Measurements from ENCODE around the gene HRNR. TPM values are rescaled to one million over a fixed set of nuclear protein-coding genes. Genes with fewer than 3 reads are reported as not detected.

HRNR gene
- polyA plus RNA-seq, 1 donor, result 1.0 TPM

DNA sequence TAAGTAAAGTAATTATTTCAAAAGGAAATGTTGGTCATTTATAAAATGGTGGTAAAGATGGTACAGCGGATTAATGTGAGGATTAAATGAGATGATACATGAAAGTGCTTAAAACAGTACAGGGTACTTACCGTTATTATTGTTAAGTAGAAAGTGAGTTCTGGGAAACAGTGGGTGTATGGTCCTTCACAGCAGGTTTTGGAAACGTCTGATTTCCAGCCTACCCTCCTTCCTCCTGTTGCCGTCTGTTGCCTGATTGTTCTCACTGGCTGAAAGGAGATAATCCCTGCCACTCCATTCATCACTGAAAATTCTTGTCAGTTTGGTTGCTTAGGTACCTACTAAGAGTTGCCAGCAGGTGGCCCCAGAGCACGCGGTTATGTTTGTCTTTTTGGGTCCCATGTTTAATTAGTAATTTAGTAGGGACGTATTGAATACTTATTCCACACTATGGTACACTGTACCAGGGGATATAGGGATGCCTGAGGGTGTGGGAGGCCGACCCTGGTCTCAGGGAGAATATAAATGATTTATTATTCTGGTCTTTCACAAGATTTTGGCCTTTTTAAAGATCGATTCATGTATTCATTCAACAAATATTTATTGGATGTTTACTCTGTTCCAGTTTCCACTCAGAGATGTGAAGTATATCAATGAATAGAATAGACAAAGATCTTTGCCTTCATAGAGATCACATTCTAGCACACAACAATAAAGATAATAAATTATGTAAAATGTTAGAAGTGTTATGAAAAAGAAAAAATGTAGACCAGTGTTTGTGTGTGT is 34.1 kb downstream of the HRNR start:
- DNase-seq, result peak; percentile 59

DNA sequence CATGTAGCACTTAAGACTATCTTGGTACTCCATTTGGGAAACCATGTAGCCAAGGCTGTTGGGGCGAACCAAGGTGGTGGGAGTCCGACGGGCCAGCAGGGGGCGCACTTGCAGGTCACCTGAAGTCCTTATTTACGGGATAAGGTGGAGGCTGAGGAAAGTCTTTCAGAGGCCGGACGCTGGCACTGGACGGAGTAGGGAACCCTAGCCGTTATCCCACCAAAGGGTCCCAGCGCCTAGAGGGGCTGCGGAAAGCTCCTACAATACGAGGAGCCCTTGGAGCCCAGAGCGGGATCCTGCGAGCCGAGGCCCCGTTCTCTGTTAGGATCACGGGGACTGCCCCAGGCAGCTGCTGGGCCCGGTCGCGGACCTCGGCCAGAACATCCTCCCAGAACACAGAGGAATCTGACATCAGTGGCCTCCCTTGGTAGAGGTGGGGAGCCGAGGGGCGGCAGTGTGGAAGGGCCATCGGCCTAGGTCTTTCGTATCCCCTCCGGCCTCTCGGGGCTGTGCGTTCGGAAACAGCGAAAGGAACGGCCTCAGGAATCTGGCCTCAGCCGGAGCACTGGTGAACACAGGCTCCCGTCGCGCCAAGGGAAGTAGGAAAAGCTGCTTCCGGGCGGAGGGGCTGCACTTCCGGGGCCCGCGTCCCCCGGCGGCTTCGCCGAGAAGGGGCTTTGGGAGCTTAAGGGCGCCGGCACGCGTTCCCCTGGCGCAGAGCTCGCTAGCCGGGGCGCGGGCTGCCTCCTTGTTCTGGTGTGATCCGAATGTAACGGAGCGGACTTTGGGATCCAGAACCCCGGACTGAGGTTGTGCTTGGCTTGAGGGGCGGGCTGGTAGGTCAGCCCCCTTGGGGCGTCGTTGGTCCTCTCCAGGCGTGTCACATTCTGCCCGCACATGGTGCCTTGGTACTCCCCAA is 35.1 kb downstream of the HRNR start:
- DNase-seq, result peak; percentile 37

DNA sequence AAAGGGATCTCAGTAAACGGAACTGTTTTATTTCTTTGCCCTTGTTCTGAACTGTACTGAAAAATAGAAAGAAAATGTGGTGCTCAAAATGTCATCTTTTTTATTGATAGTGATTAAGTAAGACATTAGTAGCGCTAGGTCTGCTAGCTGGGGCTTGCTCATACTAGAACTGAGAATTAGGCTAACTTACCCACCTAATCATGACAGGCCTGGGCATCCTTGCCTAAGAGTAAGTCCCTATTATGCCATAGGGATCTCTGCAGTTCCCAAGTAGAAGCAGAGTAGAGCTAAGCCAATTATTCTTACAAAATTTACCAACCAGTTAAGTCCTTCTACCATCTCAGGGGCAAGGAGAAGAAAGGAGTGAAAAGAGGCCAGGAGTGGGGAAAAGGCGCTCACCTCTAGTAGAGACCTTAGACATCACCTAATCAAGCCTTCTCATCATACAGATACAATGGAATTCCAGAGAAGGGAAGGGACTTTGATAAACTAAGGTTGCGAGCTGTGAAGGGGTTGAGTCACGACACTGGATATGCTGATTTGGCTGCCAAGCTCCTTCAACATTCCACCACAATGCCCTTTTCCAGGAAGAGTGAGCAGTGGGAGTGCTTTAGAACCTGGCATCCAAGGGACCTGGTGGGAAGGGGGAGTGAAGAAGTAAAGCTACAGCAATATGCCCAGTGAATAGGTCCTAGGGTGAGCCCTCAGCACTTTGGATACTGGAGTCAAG is 37.3 kb downstream of the HRNR start:
- no peak for DNase-seq

DNA sequence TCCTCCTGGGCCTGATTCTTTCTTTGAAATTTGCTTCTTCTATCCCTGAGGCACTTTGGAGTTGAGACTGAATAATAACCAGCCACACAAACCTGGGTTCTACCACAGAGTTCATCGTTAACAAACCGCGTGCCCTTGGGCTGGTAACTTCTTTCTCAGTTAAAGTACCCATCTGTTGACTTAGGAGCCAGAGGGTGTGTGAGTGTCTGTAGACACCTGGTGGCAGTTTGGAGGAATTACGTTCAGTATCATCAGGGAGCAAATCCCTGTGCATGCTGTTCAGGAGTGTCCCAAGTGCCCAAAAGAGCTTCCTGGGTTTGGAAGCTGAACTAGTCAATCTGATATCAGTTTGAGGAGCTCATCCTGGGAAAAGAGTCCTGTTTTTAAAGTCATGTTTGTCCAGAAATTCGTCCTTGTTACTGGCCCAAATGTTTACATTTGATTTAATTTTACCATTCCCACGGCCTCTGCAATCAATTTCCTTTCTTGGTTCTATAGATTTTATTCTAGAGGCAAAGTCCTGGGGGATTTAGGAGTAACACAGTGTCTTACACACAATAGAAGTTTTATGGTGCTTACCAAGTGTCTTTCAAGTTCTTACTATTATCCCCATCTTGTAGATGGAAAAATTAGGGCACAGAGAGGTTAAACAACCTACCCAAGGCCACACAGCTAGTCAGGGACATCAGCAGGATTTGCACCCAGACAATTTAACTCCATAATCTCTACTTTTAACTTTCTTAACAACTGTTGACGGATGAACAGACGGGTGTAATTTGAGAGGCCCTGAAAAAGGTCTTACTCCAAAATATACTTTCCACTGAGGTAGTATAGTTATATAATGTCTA is 38.2 kb downstream of the HRNR start:
- peak; percentile 30 for DNase-seq

DNA sequence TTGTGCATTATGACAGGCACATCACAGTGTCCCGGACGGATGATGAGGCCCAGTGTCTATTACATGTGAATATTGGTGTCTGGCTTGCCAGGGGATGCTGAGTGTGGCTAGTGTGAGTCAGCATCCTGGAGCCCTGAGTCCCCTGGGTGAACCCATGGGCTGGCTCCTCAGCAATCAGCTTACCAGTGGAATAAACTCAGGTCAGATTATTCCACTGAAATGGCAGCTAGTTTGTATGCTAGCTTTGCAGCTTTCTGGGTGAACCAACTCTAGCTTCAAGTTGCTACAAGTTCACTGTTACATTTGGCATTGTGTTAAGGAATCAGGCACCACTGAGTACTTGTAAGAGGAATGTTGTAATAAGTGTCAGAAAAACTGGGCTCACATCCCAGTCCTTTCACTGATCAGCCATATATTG is 41.0 kb downstream of the HRNR start:
- no peak for DNase-seq

DNA sequence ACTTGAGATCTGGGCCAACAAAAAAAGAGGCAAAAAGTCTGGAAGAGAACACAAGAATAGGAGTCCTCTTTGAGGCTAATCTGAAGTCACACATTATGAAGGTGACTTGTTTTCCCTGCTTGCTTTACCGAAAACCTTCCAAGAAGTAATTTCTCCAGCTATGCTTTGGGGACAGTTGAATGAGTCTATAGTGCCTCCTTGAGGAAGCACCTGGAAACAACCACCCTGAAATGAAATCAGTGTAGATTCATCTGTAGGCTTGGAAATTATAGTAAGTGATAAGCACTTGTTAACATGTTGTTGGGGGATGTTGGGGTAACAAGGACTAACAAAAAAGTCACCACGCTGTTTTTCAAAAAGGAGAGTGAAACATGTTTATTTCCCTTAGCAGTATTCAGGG is 41.6 kb downstream of the HRNR start:
- DNase-seq, result no peak

DNA sequence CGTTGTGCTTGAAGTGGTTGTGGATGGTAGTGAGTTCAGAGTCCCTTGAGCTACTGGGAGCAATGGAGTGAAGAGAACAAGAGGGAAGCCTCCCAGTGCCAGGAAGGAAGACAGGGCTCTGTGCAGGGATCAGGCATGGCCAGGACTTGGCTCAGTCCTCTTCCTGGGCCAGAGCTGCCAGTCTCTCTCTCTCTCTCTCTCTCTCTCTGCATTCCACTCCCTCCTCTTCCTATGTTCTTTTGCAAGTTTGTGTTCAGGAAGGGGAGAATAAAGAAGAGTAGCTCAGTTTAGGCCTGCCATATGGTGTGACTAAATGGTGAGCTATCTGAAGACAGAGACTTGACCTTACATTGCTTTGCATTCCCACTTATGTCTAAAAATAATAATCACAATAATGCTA is 44.4 kb downstream of the HRNR start:
- no peak for DNase-seq

DNA sequence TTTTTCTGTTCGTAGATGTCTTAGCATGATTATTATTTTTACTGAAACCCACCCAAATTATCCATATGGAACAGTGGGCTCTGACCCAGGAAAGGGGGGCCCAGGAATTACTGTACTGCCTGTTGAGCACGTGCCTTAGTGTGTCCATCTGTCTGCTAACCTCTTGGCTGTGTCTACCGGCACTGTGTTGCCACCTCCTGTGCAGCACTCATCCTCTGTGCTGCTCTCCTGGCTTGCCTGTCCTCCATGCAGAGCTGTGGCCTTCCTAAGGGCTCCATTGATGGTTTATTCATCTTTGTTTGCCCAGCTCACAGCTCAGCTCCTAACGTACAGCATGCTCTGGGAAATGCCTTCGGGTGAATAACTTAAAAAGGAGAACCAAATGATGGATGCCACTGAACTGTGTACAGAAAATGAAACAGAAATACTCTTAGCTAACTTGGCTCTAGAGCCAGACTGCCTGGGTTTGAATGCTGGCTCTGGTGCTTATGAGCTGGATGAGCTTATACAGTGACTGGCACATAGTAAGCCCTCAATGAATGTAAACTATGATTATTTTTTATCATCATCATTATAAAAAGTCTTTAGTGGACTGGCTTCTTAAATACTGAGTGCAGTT is 53.6 kb downstream of the HRNR start:
- no peak for DNase-seq

DNA sequence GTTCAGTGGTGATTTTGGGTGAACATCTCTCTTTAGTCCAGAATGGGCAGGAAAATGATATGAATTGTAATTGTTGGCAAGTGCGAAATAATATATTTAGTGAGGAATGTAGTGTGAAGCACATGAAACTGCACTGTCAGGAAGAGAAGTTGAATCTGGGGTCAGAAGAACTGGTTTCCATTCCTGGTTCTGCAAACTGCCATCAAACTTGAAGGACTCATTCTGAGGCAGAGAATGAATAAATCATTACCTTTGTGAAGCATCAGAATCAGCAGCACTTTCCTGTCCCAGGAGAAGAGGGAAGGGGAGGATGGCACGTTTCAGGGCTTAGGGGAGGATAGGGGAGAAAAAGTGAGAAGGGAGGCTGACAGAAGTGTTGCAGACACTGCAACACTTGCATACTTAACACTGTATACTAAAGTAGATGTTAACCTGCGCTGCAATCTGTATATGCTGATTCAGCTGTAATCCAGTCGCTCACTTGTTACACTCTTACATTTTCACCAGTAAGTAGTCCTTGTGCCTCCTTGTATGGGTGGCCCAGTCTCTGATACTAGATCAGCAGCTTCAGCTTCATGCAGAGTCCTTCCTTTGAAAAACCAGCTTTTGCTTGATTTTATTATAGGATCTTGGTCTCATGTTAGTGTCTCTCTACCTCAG is 54.5 kb downstream of the HRNR start:
- no peak for DNase-seq

DNA sequence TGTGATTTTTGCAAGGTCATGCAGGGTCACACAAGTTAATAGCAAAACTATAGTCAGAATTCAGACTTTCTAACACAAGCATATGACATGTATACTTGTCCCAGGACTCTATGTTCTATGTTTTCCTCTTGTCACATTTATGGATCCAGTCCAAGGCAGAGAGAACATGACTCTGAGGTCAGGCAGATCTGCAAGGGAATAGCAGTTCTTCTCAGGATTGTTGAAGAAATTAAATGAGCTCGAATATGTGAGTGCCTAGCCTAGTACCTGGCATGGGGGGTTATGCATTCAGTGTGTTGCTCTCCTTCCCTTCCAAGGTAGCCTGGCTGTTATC is 55.5 kb downstream of the HRNR start:
- no peak for DNase-seq

DNA sequence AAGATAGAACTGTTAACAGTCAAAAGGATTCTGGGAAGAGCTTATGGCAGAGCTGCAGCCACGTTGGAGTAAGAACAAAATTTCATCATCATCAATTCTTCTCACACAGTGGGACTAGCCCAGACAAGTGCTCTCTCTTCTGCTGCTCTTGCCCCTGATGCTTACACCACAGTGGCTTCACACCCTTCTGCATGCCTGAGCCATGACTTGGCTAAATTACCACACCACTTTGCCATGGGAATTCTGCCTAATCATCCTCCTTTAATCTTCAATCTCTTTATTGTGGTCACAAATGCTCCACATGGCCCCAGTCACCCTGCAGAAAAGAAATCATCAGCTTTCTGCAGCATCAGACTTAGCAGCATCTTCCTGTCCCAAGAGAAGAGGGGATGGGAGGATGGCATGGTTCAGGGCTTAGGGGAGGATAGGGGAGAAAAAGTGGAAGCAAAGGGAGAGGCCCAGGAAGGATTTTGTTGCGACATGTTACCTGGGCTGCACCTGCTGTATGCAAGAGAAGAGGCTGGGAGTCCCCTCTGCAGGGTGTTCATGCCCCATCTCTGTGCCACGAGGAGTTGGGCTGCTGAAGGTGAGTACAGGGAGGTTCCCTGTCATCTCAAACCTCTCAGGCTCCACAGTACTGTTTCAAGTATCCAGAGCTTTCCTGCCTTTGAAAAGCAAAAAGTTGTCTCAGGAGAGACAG is 56.0 kb downstream of the HRNR start:
- DNase-seq, result no peak

DNA sequence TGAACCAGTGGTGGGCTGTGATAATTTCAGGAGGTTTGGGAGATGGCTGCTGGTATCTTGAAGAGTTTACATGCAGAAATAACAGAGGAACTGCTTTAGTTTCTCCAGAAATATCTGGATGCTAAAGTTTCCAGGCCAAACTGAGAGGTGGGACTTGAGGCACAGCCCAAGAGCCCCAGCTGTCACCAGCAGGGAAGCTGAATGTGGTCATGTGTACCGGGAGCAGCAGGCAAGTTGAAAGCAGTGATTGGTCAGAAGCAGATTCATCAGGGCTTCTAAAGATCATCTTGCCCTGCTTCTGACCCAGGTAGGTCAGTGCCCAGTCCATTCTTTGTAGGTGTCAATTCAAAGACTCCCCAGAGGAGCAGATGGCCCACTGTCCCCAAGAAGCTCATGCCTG is 57.0 kb downstream of the HRNR start:
- DNase-seq, result no peak

DNA sequence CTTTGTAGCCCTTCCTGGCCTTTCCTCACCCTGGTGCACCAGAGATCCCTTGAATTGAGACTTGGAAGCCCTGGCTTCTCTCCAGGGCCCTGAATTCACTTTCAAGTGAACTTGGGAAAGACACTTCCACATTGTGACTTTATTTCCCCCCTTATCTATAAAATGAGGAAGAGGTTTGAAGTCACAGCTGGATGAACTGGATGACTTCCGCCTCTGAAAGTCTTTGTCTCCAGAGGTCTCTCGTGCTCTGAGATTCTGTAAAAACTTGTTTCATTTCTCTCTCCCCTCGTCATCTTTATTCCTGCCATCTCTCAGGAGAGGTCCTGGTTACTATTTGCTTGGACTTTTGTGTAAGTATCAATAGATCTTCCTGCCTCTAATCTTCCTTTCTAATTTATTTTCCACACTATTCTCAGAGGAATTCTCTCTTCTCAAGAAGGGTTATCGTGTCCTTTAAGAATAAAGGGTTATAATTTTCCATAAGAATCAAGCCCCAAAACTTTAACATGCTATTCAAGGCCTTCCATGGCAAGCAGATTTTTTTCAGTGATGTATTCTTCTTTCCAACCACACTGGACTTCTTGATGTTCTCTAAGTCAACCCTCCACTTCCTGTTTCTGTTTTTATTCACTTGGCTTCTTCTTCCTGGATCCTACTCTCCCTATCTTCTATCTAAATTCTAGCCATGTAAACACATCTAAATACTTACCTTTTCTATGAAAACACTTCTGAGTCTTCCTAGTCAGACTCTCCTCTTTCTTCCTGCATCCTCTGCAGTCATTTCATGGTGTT is 58.5 kb downstream of the HRNR start:
- DNase-seq, result no peak

DNA sequence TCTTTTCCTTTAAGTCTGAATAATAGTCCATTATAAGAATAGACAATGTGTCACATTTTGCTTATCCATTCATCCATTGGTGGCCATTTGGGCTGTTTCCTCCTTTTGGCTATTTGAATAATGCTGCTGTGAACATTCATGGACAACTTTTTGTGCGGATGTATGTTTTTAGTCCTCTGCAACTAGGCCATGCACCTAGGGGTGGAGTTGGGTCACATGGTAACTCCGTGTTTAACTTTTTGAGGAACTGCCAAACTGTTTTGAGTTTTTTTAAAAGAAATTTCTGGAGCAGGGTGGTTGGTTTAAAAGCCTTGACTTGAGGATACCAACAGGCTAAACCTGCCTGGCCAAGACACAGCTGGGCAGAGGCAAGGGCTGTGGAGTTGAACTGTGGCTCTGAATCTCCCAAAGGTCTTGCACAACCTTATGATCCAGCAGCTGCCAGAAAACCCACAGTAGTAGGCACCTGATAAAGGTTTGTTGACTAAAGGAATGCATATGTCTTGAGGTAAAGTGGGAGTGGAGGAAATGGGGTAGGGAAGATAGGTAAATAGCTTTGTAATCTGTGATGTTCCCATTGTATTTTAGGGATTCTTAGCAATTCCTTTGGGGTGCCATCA is 59.4 kb downstream of the HRNR start:
- no peak for DNase-seq

DNA sequence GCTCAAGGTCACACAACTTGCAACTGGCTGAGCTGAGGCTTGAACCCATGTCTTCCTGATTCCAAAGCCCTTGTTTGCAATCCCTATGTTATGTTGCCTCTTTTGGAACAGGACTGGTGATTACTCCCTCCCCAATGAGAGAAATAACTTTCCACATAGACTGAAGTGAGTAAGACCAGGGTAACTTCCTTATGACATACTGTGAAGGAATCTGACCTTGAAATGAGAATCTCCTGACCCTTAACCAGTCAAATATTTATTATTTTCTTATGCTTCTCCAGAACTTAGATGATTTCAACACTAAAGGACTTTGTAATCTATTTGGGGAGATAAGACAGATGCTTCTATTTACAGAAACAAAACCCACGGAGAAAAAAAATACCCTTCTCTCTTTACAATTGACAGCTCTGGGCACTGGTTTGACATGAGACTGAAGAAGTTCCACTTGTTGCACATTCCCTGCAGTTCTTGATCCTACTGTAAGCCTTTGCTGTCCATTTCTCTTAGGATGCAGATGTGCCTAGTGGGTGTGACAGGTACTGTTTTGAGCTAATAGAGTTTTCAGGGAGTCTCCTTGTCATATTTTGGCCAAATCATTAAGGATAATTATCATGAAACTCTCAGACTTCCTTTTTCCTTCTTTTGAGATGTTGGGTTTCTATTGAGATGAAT is 61.1 kb downstream of the HRNR start:
- no peak for DNase-seq
